GM12875 (cell line): ENCODE data around the gene ATE1.

Experiments
- H3K4me3 ChIP-seq: one replicate; pipeline ENCODE4 v1.5.1; 2011; ENCODE audit warnings: low read depth, low read length, control low read depth
- CTCF ChIP-seq: IDR thresholded peaks from 2 replicates; pipeline ENCODE4 v1.5.1; 2011; ENCODE audit warnings: low read depth, mild to moderate bottlenecking, control low read depth, inconsistent platforms, low read length, moderate library complexity, borderline replicate concordance; ENCODE audit not compliant: insufficient read depth

The ATE1 gene

DNA sequence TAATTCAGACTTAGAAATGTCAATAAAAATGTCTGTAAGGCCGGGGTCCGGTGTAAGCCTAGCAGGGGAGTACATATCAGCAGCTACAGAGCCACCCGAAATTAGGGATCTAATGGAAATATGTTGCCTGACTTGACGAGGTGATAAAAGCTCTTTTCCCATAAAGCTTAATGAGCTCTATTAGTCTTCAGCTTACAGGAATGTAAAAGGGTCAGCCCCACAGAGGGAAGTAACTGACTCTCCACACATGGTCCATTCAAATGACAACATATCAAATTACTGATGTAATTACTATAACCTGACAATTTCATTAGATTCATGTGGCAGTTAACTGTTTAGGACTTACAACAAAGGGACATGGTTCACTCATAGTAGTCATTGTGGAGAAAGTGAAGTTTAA, 62.3 kb downstream of the ATE1 start:
- H3K4me3 ChIP-seq, result no peak overlapping the region
- no peak for TF ChIP-seq CTCF

GRCh38 chr10:121864653-121865052, 63.2 kb downstream of the ATE1 start:
- TF ChIP-seq CTCF, result no peak
- no peak overlapping the region for H3K4me3 ChIP-seq

GRCh38 chr10:121864168-121864567, 63.7 kb downstream of the ATE1 start:
- H3K4me3 ChIP-seq, result no peak overlapping the region

DNA sequence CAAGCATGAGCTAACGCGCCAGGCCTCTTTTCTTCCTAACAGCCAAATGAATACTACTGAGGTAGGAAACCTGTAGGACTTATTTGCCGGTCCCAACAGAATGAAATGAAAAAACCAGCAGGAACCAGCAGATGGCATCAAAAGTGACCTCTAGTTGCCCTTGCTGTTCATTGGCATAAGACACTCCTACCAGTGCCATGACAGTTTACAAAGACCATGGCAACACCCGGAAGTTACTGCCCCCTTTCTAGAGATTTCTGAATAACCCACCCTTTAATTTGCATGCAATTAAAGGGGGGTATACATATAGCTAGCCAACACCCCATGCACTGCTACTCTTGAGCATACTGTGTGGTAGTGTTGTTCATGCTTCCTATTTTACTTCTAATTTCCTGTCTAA, 65.2 kb downstream of the ATE1 start:
- no peak for TF ChIP-seq CTCF
- H3K4me3 ChIP-seq, result no peak overlapping the region

More at GRCh38 chr10:121864168-121864567, 63.7 kb downstream of the ATE1 start:
- no peak for TF ChIP-seq CTCF

- TF ChIP-seq CTCF, result no peak
- no peak overlapping the region for H3K4me3 ChIP-seq
Observed at GRCh38 chr10:121862042-121862441, 65.8 kb downstream of the ATE1 start.

GRCh38 chr10:121860810-121861209, 67.0 kb downstream of the ATE1 start:
- no peak overlapping the region for H3K4me3 ChIP-seq
- TF ChIP-seq CTCF, result no peak

DNA sequence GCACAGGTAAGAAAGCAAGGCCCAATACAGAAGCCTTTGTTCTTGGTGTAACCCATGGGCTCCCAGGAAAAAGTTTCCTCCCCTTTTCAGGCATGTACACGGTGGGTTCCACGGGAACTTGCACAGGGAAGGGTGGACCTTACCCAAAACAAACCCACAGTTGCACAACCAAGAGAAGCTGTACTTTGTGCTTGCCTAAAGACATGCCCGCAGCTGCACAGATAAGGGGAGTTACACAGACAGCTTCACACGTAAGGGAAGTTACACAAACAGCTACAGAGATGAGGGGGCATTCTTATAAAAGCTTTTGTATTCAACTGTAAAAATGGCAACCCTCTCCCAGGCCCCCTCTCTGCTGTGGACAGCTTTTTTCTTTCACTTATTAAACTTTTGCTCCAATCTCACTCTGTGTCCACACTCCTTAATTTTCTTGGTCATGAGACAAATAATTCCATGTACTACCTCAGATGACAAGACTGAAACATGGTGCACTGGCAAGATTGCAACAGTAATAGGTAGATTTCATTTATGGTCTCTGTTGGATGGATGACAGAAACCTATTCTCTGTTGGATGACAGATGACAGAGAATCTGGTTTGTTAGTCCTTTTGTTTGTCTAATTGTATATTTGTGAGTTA, 72.9 kb downstream of the ATE1 start:
- H3K4me3 ChIP-seq, result no peak overlapping the region
- no peak for TF ChIP-seq CTCF
